Mononuclear cell (primary cell): ENCODE measurements around the gene KIF5A. TPM values are rescaled to one million over a fixed set of nuclear protein-coding genes. Genes with fewer than 3 reads are reported as not detected.

Source experiments
- H3K27me3 ChIP-seq: 2 replicates; pipeline ENCODE4 v1.6.0; 2011; ENCODE audit warnings: low read length, control low read depth; ENCODE audit not compliant: insufficient read depth
- H3K4me1 ChIP-seq: 2 replicates; pipeline ENCODE4 v1.5.1; 2011; ENCODE audit warnings: mild to moderate bottlenecking, low read length, control low read depth; ENCODE audit not compliant: insufficient read depth
- H3K4me3 ChIP-seq: 2 replicates; pipeline ENCODE4 v1.5.1; 2011; ENCODE audit warnings: mild to moderate bottlenecking, low read length, moderate library complexity
- H3K9me3 ChIP-seq: 2 replicates; pipeline ENCODE4 v1.5.1; 2011; ENCODE audit warnings: low read depth, mild to moderate bottlenecking, control low read depth, low read length
- total RNA-seq: library from RNA; depleted of rRNA; stranded (reverse); fragments of >200 nt; gene quantifications from one replicate; pipeline ENCODE4 v1.2.3, GENCODE V29; 2012

KIF5A gene
- total RNA-seq, 1 donor: 0.21 TPM

DNA sequence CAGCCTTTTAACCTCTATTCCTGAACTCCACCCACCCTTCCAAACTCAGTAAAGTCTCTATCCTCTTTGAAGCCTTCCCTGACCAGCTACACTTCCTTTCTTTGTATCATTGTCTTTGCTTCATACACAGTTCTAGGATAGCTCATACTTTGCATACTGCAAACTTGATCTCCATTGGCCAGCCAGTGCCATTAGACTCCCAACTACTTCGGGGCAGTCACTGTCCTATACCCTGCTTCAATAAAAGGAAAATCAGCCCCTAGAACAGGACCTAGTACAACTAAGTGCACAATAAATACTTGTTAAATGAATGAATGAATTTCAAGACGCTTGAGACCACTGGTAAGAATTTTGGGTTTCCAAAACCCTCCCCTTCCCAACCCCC, 40.6 kb downstream of the KIF5A start:
- Histone ChIP-seq H3K9me3 (no peaks in the 10 kb centered on the region), H3K4me3 (peak overlapping the region; percentile 80), H3K4me1 (peaks cover 23% of the 10 kb centered on the region), H3K27me3 (peaks cover 12% of the 10 kb centered on the region)

DNA sequence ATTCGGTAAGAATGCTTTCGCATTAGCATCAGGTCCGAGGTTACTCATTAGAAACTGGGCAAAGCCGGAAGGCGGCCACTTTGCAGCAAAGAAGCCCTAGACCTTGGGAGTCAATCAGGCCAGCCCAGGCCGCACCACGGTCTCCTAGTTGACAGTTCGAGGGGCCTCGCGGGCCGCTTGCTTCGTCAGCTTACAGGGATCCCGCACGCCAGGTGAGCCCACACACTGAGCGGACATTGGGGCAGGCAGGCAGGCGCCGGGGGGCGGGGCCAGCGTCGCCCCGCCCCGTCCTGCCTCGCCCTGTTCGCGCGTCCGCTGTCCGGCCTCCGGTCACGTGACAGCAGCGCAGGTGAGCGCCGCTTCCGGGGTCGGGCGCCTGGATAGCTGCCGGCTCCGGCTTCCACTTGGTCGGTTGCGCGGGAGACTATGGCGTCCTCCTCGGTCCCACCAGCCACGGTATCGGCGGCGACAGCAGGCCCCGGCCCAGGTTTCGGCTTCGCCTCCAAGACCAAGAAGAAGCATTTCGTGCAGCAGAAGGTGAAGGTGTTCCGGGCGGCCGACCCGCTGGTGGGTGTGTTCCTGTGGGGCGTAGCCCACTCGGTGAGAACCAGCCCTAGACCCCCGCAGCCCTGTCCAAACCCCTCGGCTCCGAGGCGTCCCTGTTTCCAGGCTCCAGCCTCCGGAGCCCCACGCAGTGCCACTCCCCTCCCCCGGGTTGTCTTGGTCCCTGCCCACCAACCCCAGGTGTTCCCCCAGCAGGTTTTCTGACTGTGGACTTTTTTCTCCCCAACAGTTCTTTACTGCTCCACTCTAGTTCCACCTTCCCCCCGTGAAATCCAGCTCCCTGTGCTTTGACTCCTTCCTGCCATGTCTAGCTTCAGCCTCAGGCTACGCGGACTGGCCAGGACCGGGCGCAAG, 41.3 kb downstream of the KIF5A start, which contains the start of gene PIP4K2C:
TSS of gene PIP4K2C (plus strand) at position 329 of the 918 bp plus-strand sequence. CDS start at position 427, 98 bp downstream.
- peaks cover 12% of the 10 kb centered on the region for H3K27me3 ChIP-seq

DNA sequence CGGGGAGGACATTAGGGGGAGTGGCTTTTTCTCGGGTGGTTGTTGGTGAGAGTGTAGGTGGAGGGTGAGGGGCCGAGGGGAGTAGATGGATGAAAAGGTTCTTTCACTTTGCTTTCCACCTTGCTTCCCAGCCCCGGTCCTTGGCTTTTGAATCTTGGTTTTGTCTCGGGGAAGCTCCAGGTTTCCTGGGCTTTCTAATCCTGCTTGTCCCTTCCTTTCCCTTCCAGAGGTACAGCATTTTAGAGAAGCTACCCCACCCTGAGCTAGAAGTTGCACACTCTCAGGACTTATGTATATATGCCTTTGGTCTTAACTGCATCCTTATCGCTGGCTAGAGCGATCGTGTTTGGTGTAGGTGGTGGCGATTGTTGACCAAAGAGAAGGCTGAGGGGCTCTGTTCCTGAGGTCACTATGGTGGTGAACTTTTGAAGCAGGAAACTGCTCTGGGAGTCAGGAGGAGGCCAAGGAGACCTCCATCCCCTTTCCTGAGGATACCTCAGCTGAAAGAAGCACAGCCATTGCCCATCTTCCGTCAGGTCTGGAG, 42.0 kb downstream of the KIF5A start:
- Histone ChIP-seq H3K9me3 (no peaks in the 10 kb centered on the region), H3K4me3 (peak overlapping the region; percentile 80)

More for the DNA sequence above, 41.3 kb downstream of the KIF5A start, which contains the start of gene PIP4K2C:
- peaks cover 23% of the 10 kb centered on the region for H3K4me1 ChIP-seq
- peak within 1 kb of the TSS; percentile 80 for H3K4me3 ChIP-seq
- H3K9me3 ChIP-seq: no peaks in the 10 kb centered on the region

DNA sequence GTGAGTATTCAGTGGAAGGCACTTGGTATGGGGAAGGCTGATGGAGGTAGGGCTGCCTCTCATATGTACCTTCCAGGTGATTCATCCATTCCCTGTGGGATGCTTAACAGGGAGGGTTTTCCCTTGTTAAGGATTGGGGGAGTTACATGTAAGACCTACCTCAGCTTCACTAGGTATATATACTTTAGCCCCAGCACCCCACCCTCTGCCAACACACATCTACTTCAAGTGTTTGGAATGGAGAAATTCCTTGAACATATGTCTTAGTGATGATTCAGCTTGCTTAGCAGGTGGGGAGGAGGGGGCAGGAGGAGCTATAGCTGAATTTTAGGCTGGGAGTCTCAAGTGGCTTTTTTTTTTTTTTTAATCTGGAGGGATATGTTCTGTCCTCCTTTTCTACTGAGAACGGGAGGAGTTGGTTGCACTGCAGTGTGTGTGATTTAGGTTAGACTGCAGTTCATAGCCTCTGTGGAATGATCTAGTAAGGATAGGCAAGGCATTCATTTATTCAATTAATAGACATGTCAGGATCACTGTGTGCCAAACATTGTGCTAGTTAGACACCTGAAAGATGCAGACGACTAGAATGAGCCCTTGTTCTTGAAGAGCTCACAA, 42.8 kb downstream of the KIF5A start:
- H3K4me1 ChIP-seq: peaks cover 23% of the 10 kb centered on the region
- H3K27me3 ChIP-seq: peaks cover 6% of the 10 kb centered on the region
- H3K4me3 ChIP-seq: no peak overlapping the region
- H3K9me3 ChIP-seq: no peaks in the 10 kb centered on the region

More for the DNA sequence above, 42.0 kb downstream of the KIF5A start:
- peaks cover 23% of the 10 kb centered on the region for H3K4me1 ChIP-seq
- peaks cover 10% of the 10 kb centered on the region for H3K27me3 ChIP-seq

DNA sequence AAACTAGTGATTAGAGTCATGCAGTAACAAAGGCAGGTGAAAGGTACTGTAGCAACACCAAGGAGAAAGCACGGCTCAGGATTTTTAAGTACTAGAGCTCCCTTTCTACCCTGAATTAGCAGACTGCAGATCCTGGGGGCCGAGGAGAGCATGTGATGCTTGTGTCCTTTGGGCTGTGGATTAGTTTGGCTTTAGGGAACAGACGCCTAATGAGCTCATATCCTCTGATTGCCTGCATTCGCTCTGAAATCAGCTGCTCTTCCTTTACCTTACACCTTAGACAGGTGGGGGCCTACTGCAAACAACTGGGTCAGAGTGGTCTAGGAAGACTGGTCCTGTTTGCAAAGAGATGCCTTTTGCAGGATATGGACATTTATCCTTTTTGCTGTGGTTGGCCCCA, 43.3 kb downstream of the KIF5A start:
- peaks cover 23% of the 10 kb centered on the region for H3K4me1 ChIP-seq
- peaks cover under 1% of the 10 kb centered on the region for H3K27me3 ChIP-seq
- no peak overlapping the region for H3K4me3 ChIP-seq
- H3K9me3 ChIP-seq: no peaks in the 10 kb centered on the region

DNA sequence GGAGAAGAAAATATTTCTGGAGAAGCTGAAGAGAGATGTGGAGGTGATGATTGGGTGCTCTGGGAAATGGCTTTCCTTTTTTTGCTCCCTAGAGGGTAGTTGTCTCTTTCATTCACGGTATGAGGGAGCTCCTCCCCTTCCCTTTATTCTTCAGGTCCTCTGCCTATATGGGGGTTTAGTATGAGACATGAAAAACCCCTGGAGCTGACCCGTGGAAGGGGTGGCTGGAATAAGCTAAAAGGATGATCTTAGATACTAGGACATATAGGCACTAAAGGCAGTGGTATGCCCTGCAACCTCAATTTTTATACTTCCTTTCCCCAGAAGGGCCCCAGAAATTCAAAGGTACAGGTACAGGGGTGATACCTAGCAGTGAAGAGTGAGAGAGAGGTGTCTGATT, 50.6 kb downstream of the KIF5A start:
- peaks cover 19% of the 10 kb centered on the region for H3K4me1 ChIP-seq
- H3K27me3 ChIP-seq: peaks cover 7% of the 10 kb centered on the region
- no peak overlapping the region for H3K4me3 ChIP-seq
- H3K9me3 ChIP-seq: no peaks in the 10 kb centered on the region

DNA sequence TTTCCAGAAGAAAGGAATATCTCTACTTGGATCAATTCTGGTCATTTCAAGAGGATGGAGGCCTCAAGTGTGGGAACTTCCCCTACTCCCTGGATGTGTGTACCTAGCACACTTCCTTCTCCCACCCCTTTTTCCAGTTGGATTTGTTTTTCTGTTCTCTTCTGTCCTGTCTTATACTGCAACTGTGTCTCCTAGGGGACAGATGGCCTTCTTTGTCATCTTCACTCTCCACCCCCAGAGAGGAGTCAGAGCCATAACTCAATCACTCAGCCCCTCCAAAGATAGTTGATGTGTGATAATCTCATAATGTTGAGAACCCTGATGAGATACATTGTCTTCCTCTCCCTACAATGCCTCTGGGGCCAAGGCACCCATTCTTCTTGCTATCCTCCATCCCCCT, 52.7 kb downstream of the KIF5A start:
- no peaks in the 10 kb centered on the region for H3K9me3 ChIP-seq
- no peak overlapping the region for H3K4me3 ChIP-seq
- H3K4me1 ChIP-seq: peaks cover 24% of the 10 kb centered on the region
- H3K27me3 ChIP-seq: peaks cover 14% of the 10 kb centered on the region

DNA sequence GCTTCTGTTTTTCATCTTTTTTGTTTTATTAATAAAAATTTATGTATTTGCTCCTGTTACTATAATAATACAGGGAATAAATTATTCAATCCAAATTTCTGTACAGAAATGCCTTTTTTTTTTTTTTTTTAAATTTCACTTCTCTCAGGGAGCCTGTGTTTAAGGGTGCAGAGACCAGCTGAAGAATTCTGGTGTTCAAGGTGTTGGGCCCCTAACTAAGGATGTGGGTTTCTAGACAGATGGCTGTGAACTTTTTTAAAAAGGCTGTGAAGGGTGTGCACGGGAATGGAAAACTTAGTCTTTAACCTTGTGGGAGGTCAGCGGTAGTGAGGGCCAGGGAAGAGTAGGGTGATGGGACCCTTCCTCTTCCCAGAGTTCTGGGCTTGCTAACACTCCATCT, 53.5 kb downstream of the KIF5A start:
- Histone ChIP-seq H3K9me3 (no peaks in the 10 kb centered on the region), H3K4me3 (no peak overlapping the region), H3K4me1 (peaks cover 24% of the 10 kb centered on the region), H3K27me3 (peaks cover 14% of the 10 kb centered on the region)

DNA sequence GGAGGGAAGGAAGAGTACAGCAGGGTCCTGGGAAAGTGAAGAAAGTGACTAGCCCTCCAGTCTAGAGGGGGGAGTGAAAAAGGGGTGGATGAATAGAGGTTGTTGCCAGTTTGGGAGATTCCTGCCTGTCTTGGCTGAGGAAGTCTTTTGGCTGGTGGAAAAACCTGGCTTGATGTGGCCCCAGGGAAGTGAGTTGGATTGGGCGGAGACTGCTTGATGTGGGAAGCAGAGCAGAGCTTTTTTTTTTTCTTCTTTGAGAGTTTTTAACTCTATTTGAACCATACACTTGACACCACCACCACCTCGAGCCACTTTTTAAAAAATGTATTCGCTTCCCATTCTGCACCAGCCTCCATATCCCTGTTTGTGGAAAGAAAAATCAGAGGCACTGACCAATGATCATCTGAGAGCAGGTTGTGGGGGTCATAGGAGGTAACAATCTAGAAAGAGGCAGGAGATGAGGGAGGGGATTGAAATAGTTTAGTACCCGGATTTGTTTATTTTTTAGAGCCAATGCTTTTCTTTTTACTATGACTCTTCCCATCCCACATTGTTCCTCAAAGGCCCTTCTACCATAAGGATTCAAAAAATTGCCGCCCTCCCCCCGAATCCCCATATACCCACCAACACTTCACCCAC, 54.1 kb downstream of the KIF5A start:
- peaks cover 16% of the 10 kb centered on the region for H3K27me3 ChIP-seq
- H3K4me1 ChIP-seq: peaks cover 24% of the 10 kb centered on the region
- no peaks in the 10 kb centered on the region for H3K9me3 ChIP-seq
- H3K4me3 ChIP-seq: peak overlapping the region; percentile 35

DNA sequence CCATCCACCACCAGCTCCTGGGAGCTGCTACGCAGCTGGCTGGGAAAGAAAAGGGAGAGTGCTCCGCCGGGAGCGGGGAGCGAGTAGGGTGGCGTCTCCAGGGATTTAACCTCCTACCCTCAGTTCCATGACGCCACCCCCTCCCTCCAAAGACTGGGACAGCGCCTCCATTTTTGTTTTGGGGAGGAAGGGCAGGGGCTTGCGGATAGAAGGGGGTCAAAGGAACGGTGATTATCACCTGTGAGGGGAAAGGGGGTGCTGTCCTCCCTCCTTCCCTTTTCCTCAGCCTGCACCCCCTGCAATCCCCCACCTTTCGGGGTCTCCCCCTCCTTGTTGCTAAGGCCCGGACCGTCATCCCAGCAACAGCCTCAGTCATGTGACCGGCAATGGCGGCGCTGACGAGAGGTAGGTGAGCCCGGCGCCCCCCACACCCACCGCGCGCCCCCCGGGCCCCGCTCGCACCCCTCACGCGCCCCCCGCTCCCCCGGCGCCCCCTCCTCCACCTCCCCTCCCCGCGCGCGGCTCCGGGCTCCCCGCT, 54.7 kb downstream of the KIF5A start, which contains the start of gene DTX3:
TSS of gene DTX3 (plus strand) at position 371 of the 538 bp plus-strand sequence. CDS start 1,694 bp downstream, outside the sequence.
- Histone ChIP-seq H3K4me1 (peaks cover 24% of the 10 kb centered on the region), H3K27me3 (peaks cover 21% of the 10 kb centered on the region)

DNA sequence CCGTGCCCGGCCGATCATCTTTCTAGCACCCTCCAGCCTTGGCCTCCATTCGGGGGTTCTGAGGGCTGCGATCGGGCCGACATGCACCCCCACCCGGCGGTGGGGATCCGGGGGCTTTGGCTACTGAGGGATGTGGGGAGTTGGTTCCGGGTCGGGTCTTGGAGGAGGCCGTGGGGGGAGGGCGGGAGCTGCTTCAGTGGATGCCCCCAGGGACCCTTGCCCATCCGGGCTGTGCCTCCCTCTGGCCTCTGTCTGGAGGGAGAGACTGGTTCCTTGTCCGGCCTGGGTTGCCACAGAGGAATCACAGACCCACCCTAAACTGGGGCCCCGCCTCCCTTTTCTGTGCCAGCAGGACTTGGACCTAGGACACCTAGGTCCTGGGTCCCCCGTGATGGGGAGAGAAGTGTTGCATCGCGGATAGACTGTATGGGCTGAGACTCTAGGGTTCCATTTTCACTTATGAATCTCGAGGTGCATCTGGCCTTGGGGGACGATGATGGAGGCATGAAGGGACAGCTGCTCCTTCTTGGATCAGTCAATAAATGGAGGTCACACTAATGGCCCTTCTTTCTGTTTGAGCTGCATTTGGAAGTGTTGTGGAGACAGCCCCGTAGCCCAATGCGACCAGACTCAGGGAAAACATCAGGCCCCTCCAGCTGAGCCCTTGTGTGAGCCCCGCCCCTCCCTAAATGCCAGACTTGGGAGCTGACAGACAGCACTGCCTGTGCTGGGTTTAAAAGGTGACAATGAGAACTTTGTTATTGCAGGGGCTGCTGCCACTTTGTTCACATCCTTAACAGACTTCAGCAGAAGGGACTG, 55.4 kb downstream of the KIF5A start:
- Histone ChIP-seq H3K9me3 (no peaks in the 10 kb centered on the region), H3K27me3 (peaks cover 21% of the 10 kb centered on the region)

More for the DNA sequence above, 54.7 kb downstream of the KIF5A start, which contains the start of gene DTX3:
- Histone ChIP-seq H3K4me3 (peak within 1 kb of the TSS; percentile 35), H3K9me3 (no peaks in the 10 kb centered on the region)

DNA sequence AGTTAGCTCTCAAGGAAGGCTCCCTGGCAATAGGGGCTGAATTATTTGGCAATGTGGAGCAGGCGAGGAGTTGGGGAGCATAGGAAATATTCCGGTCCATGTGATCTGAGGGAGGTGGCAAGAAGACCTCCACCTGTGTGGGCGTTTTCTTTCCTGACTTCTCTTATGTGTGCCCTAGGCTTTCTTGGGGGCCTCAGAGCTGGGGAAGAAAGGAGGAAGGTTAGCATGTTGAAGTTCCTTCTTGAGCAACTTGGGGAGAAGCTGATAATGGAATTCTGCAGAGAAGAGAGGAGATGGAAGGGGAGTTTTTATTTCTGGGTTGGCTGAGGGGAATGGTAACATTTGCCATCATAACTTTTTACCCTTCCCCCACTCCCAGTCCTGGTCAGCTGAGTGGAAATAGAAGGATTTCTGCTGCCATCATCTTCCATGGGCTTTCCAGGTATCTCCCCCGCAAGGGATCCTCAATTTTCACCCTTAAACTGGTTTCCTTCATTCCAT, 56.0 kb downstream of the KIF5A start:
- Histone ChIP-seq H3K4me3 (no peak overlapping the region), H3K4me1 (peaks cover 29% of the 10 kb centered on the region), H3K27me3 (peaks cover 28% of the 10 kb centered on the region), H3K9me3 (no peaks in the 10 kb centered on the region)

More for the DNA sequence above, 55.4 kb downstream of the KIF5A start:
- Histone ChIP-seq H3K4me3 (peak overlapping the region; percentile 33), H3K4me1 (peaks cover 24% of the 10 kb centered on the region)

DNA sequence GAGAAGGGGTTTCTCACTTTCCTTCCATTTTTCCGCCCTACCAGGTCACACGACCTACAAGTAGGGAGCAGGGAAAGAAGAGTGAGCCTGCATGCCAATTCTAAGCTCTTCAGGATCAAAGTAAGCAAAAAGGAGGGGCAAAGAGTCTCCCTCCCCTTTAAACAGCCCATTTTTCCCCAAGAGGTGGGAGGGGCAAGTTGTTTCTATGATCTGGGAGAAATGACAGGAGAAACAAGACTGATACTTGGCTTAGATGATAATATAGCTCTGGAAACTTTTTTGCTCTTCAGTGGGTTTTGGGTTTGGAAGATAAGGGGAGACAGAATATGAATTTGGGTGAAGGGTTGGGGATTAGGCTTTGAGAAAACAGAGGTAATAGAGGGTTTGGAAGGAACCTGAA, 56.6 kb downstream of the KIF5A start:
- H3K4me1 ChIP-seq: peaks cover 35% of the 10 kb centered on the region
- no peaks in the 10 kb centered on the region for H3K9me3 ChIP-seq
- H3K4me3 ChIP-seq: no peak overlapping the region
- H3K27me3 ChIP-seq: peaks cover 29% of the 10 kb centered on the region
